ENCODE measurements around the gene NBEAL2.

NBEAL2 gene

GRCh38 chr3:46999516-47000197, 20.2 kb downstream of the NBEAL2 start:
- DNase-seq (ENCODE audit: low read depth in 2 of 2): no peak

- DNase-seq (ENCODE audit: low read depth in 2 of 2): no peak
Observed at GRCh38 chr3:47000198-47000815, 20.8 kb downstream of the NBEAL2 start.

GRCh38 chr3:47000922-47001730, 21.7 kb downstream of the NBEAL2 start:
- DNase-seq (ENCODE audit: low read depth in 2 of 2): no peak

GRCh38 chr3:47001731-47002170, 22.3 kb downstream of the NBEAL2 start:
- DNase-seq (ENCODE audit: low read depth in 2 of 2): no peak

- no peak for DNase-seq (ENCODE audit: low read depth in 2 of 2)
Observed at GRCh38 chr3:47002171-47003055, 22.9 kb downstream of the NBEAL2 start.

- no peak for DNase-seq (ENCODE audit: low read depth in 2 of 2)
Observed at GRCh38 chr3:47003056-47003410, 23.6 kb downstream of the NBEAL2 start.

- no peak for DNase-seq (ENCODE audit: low read depth in 2 of 2)
Observed at GRCh38 chr3:47003461-47004368, 24.2 kb downstream of the NBEAL2 start.

GRCh38 chr3:47004369-47005211, 25.1 kb downstream of the NBEAL2 start:
- no peak for DNase-seq (ENCODE audit: low read depth in 2 of 2)

- no peak for DNase-seq (ENCODE audit: low read depth in 2 of 2)
Observed at GRCh38 chr3:47005212-47006144, 26.0 kb downstream of the NBEAL2 start.

GRCh38 chr3:47006145-47006651, 26.7 kb downstream of the NBEAL2 start:
- no peak for DNase-seq (ENCODE audit: low read depth in 2 of 2)

- no peak for DNase-seq (ENCODE audit: low read depth in 2 of 2)
Observed at GRCh38 chr3:47007001-47007400, 27.5 kb downstream of the NBEAL2 start.

- DNase-seq (ENCODE audit: low read depth in 2 of 2): no peak
Observed at GRCh38 chr3:47007482-47008233, 28.2 kb downstream of the NBEAL2 start.

GRCh38 chr3:47008234-47008796, 28.8 kb downstream of the NBEAL2 start:
- DNase-seq (ENCODE audit: low read depth in 2 of 2): no peak

- no peak for DNase-seq (ENCODE audit: low read depth in 2 of 2)
Observed at GRCh38 chr3:47008851-47009224, 29.4 kb downstream of the NBEAL2 start.

GRCh38 chr3:47009225-47010110, 30.0 kb downstream of the NBEAL2 start:
- peak; percentile 47 to 59 for DNase-seq (ENCODE audit: low read depth in 2 of 2)

- DNase-seq (ENCODE audit: low read depth in 2 of 2): no peak
Observed at GRCh38 chr3:47010111-47010712, 30.7 kb downstream of the NBEAL2 start.

Measured in stimulated activated CD4-positive, alpha-beta T cell treated with anti-CD3 and anti-CD28 coated beads, Interleukin-15, amount 100 ng/mL, for 48 hours (primary cell).